SK-N-SH (cell line): ENCODE data around the gene UBE2U. TPM values are rescaled to one million over a fixed set of nuclear protein-coding genes. Genes with fewer than 3 reads are reported as not detected.
A peak's percentile ranks its signal among the peaks of the same experiment; 100 is the strongest.

Experiments
- CTCF ChIA-PET: fragments of 300-600, 350-600 bp; formaldehyde crosslinking; extraction: SDS; loops from one replicate; lab custom pipeline; 2021; lab: Yijun Ruan, JAX
- POLR2A ChIA-PET: fragments of 350-600 bp; sonication (Branson Sonifier 250); formaldehyde crosslinking; extraction: SDS; loops from one replicate; lab custom pipeline; 2020; ENCODE audit warnings: antibody characterized with exemption, inconsistent platforms; lab: Yijun Ruan, JAX
- DNase-seq: peaks from one replicate; pipeline ENCODE4 v3.0.0; 2012
- H2AFZ ChIP-seq: fragments of 200-600 bp; sonication (generic); 2 replicates; pipeline ENCODE4 v1.8.1; 2016; ENCODE audit warnings: antibody characterized with exemption, mild to moderate bottlenecking, low read depth
- H3F3A ChIP-seq: fragments of 200-600 bp; sonication (generic); replicated peaks from 2 replicates; pipeline ENCODE3; 2016; ENCODE audit warnings: antibody characterized with exemption, mild to moderate bottlenecking; ENCODE audit not compliant: insufficient read depth
- H3K27ac ChIP-seq, 2 experiments: fragments of 200-500 bp in 1 of 2; fragments of 200-600 bp in 1 of 2; sonication (Bioruptor generic) in 1 of 2; sonication (generic), shearing (Covaris generic) in 1 of 2; 2 replicates each; pipeline versions ENCODE4 v1.5.1 to v1.6.1; 2014 to 2016; ENCODE audit warnings: low read depth in 2 of 2, inconsistent platforms in 1 of 2, low read length in 1 of 2, mild to moderate bottlenecking in 1 of 2, mixed read lengths in 1 of 2
- H3K27me3 ChIP-seq: fragments of 200-600 bp; sonication (generic), shearing (Covaris generic); 2 replicates; pipeline ENCODE4 v1.6.1; 2016; ENCODE audit warnings: mixed run types; ENCODE audit not compliant: insufficient read depth
- H3K36me3 ChIP-seq, 2 experiments: fragments of 200-500 bp in 1 of 2; fragments of 200-600 bp in 1 of 2; sonication (Bioruptor generic) in 1 of 2; sonication (generic) in 1 of 2; replicated peaks in 1 of 2; 2 replicates each; pipeline versions ENCODE3 to v1.5.1; 2014 to 2016; ENCODE audit warnings: low read length in 1 of 2, mild to moderate bottlenecking in 1 of 2; ENCODE audit not compliant: insufficient read depth in 2 of 2, control insufficient read depth in 1 of 2
- H3K4me1 ChIP-seq, 2 experiments: fragments of 200-500 bp in 1 of 2; fragments of 200-600 bp in 1 of 2; sonication (Bioruptor generic) in 1 of 2; sonication (generic), shearing (Covaris generic) in 1 of 2; 2 replicates each; pipeline versions ENCODE4 v1.5.1 to v1.6.1; 2014 to 2016; ENCODE audit warnings: low read depth in 1 of 2, low read length in 1 of 2, mixed run types in 1 of 2; ENCODE audit not compliant: insufficient read depth in 2 of 2, control insufficient read depth in 1 of 2
- H3K4me2 ChIP-seq: fragments of 200-600 bp; sonication (generic), shearing (Covaris generic); 2 replicates; pipeline ENCODE4 v1.6.1; 2017; ENCODE audit warnings: mixed run types
- H3K4me3 ChIP-seq, 2 experiments: fragments of 200-500 bp in 1 of 2; fragments of 200-600 bp in 1 of 2; sonication (Bioruptor generic) in 1 of 2; sonication (generic), shearing (Covaris generic) in 1 of 2; 2 replicates each; pipeline versions ENCODE4 v1.5.1 to v1.8.1; 2014 to 2016; ENCODE audit warnings: low read depth in 2 of 2, inconsistent platforms in 1 of 2, low read length in 1 of 2, mild to moderate bottlenecking in 1 of 2, mixed read lengths in 1 of 2, moderate library complexity in 1 of 2
- H3K79me2 ChIP-seq: fragments of 200-600 bp; sonication (generic); 2 replicates; pipeline ENCODE4 v1.8.1; 2017; ENCODE audit warnings: mild to moderate bottlenecking; ENCODE audit not compliant: insufficient read depth
- H3K9ac ChIP-seq: fragments of 200-600 bp; sonication (generic); 2 replicates; pipeline ENCODE4 v1.6.1; 2017; ENCODE audit warnings: mixed run types
- H3K9me2 ChIP-seq: fragments of 200-600 bp; sonication (generic); 2 replicates; pipeline ENCODE4 v1.6.1; 2017; ENCODE audit warnings: mixed run types
- H3K9me3 ChIP-seq: fragments of 200-600 bp; sonication (generic); 2 replicates; pipeline ENCODE4 v1.6.1; 2017; ENCODE audit warnings: mixed run types, mild to moderate bottlenecking, moderate library complexity
- H4K20me1 ChIP-seq: fragments of 200-600 bp; sonication (generic); 2 replicates; pipeline ENCODE4 v1.6.1; 2017; ENCODE audit warnings: mild to moderate bottlenecking, mixed run types; ENCODE audit not compliant: insufficient read depth
- CHD2 ChIP-seq: fragments of 150-350 bp; IDR thresholded peaks from 2 replicates; pipeline ENCODE4 v1.6.1; 2018; ENCODE audit warnings: low read length; ENCODE audit not compliant: partially characterized antibody
- CTCF ChIP-seq: fragments of 200-600 bp; sonication (generic); IDR thresholded peaks from 2 replicates; pipeline ENCODE4 v1.6.1; 2017; ENCODE audit warnings: antibody characterized with exemption, mild to moderate bottlenecking, moderate library complexity
- FOXJ3 ChIP-seq: sonication (generic); formaldehyde crosslinking; IDR thresholded peaks from 2 replicates; pipeline ENCODE4 v1.5.1; 2020; ENCODE audit warnings: mild to moderate bottlenecking, missing genetic modification reagents
- MXI1 ChIP-seq: IDR thresholded peaks from 2 replicates; pipeline ENCODE4 v1.6.1; 2012; ENCODE audit warnings: mild to moderate bottlenecking, low read depth, low read length, improper control_type of control experiment
- RAD21 ChIP-seq: IDR thresholded peaks from 2 replicates; pipeline ENCODE4 v1.6.1; 2012; ENCODE audit warnings: mild to moderate bottlenecking, low read length
- RFX5 ChIP-seq: IDR thresholded peaks from 2 replicates; pipeline ENCODE4 v1.6.1; 2012; ENCODE audit warnings: mild to moderate bottlenecking, improper control_type of control experiment, low read length
- SMC3 ChIP-seq: IDR thresholded peaks from 2 replicates; pipeline ENCODE4 v1.6.1; 2012; ENCODE audit warnings: low read depth, low read length, improper control_type of control experiment
- TCF12 ChIP-seq: IDR thresholded peaks from 2 replicates; pipeline ENCODE4 v1.4.0; 2012
- USF2 ChIP-seq: fragments of 150-350 bp; IDR thresholded peaks from 2 replicates; pipeline ENCODE4 v1.6.1; 2017; ENCODE audit warnings: antibody characterized with exemption, low read length, low read depth, borderline replicate concordance
- WGBS: methylation state at CpG from one replicate; pipeline ENCODE4 v1.1.6; 2017; ENCODE audit warnings: low lambda C conversion rate; 5-methylcytosine and 5-hydroxymethylcytosine counted together
- polyA plus RNA-seq, 3 experiments: library from polyadenylated mRNA; depleted of rRNA; stranded (reverse); fragments of >200 nt; gene quantifications; 2 replicates each; pipeline ENCODE4 v1.2.3, GENCODE V29; 2012

Gene UBE2U
- polyA plus RNA-seq, 1 of the 3 experiments (the other 2 are of a cell fraction), result not detected

GRCh38 chr1:64163970-64164369 lies 39.5 kb upstream of the UBE2U start:
- H3K27me3 ChIP-seq, result no peaks in the 10 kb centered on the region
- H3K4me3 ChIP-seq, result no peak overlapping the region
- H3K9me3 ChIP-seq, result no peaks in the 10 kb centered on the region
- no peaks in the 10 kb centered on the region for H4K20me1 ChIP-seq
- H3K4me1 ChIP-seq, result peaks cover 0 to 11% of the 10 kb centered on the region in 2 experiments; a peak in 2 of 4 replicates
- peak; percentile 24 for DNase-seq
- no peak overlapping the region; the same call in 1 of the 2 replicates for H2AFZ ChIP-seq
- 12% methylated on average over 1 of the region's 1 CpG for WGBS
- POLR2A ChIA-PET, result no interaction called here
- H3K9me2 ChIP-seq, result no peaks in the 10 kb centered on the region
- peaks cover 13 to 24% of the 10 kb centered on the region in 2 experiments for H3K36me3 ChIP-seq
- TF ChIP-seq CTCF (peak; percentile 69), USF2 (no peak), RAD21 (peak; percentile 74), MXI1 (no peak), TCF12 (no peak), SMC3 (peak; percentile 37)
- H3K79me2 ChIP-seq, result no peaks in the 10 kb centered on the region
- CTCF ChIA-PET, result interaction anchor here (0.6 to 9.5 kb wide), 13 partner anchors 9 to 489 kb away, joined by 3 to 49 read pairs (median 4); no protein-coding TSS in a partner anchor
- no peaks in the 10 kb centered on the region for H3F3A ChIP-seq
- peak overlapping the region in 1 of 2 experiments; percentile 62; a peak in 2 of 4 replicates for H3K27ac ChIP-seq
- H3K4me2 ChIP-seq, result no peak overlapping the region
- H3K9ac ChIP-seq, result no peak overlapping the region

- Histone ChIP-seq H3K4me1 (peaks cover 6 to 21% of the 10 kb centered on the region in 2 experiments; a peak in 3 of 4 replicates), H3K36me3 (peaks cover 3 to 5% of the 10 kb centered on the region in 2 experiments), H2AFZ (no peak overlapping the region), H3K79me2 (no peaks in the 10 kb centered on the region), H4K20me1 (no peaks in the 10 kb centered on the region), H3F3A (peaks cover 5% of the 10 kb centered on the region), H3K4me2 (no peak overlapping the region), H3K9me2 (no peaks in the 10 kb centered on the region), H3K9ac (no peak overlapping the region), H3K27ac (no peak overlapping the region), H3K27me3 (no peaks in the 10 kb centered on the region), H3K9me3 (no peaks in the 10 kb centered on the region), H3K4me3 (no peak overlapping the region)
- WGBS, result 96% methylated on average over 3 of the region's 3 CpGs
- no peak for DNase-seq
- ChIA-PET CTCF (interaction anchor here (0.9 to 9.5 kb wide), 2 partner anchors 28 to 80 kb away, joined by 3 to 49 read pairs; no protein-coding TSS in a partner anchor), POLR2A (no interaction called here)
- TF ChIP-seq CHD2 (no peak), RAD21 (no peak)
Observed at GRCh38 chr1:64166629-64167028, 36.8 kb upstream of the UBE2U start.

- Histone ChIP-seq H4K20me1 (no peaks in the 10 kb centered on the region), H3K4me2 (no peak overlapping the region), H3K27ac (no peak overlapping the region), H3K4me1 (peaks cover 11 to 26% of the 10 kb centered on the region in 2 experiments; a peak in 3 of 4 replicates), H3K36me3 (peaks cover 3 to 5% of the 10 kb centered on the region in 2 experiments), H2AFZ (no peak overlapping the region), H3K9ac (no peak overlapping the region), H3K4me3 (no peak overlapping the region), H3K79me2 (no peaks in the 10 kb centered on the region), H3F3A (peaks cover 11% of the 10 kb centered on the region), H3K9me2 (no peaks in the 10 kb centered on the region), H3K27me3 (no peaks in the 10 kb centered on the region), H3K9me3 (no peaks in the 10 kb centered on the region)
- TF ChIP-seq FOXJ3 (CRISPR knock-in tag) (no peak), SMC3 (no peak), RFX5 (no peak), CTCF (no peak)
- CTCF ChIA-PET, result interaction anchor here (0.7 to 9.5 kb wide), 3 partner anchors 29 to 475 kb away, joined by 3 to 49 read pairs (median 3); no protein-coding TSS in a partner anchor
- 91% methylated on average over 2 of the region's 2 CpGs for WGBS
- POLR2A ChIA-PET, result no interaction called here
- no peak for DNase-seq
Observed at GRCh38 chr1:64167176-64167575, 36.2 kb upstream of the UBE2U start.
